HG02610 (cell line): ENCODE results near the gene UBE2O.

Experiments
- ATAC-seq: cut with Tn5 transposase; IDR thresholded peaks from one replicate; pipeline ENCODE4 v1.9.1; 2021; ENCODE audit warnings: mild to moderate bottlenecking, moderate library complexity; ENCODE audit not compliant: unreplicated experiment

Gene UBE2O

GRCh38 chr17:76420356-76421043, 32.5 kb downstream of the UBE2O start:
- no peak for ATAC-seq

GRCh38 chr17:76419576-76420260, 33.2 kb downstream of the UBE2O start:
- no peak for ATAC-seq

GRCh38 chr17:76417499-76418143, 35.3 kb downstream of the UBE2O start:
- no peak for ATAC-seq

- no peak for ATAC-seq
Measured at GRCh38 chr17:76416899-76417298, 36.1 kb downstream of the UBE2O start.

GRCh38 chr17:76416457-76416856, 36.5 kb downstream of the UBE2O start:
- no peak for ATAC-seq

- no peak for ATAC-seq
Measured at GRCh38 chr17:76415786-76416185, 37.2 kb downstream of the UBE2O start.

- no peak for ATAC-seq
Measured at GRCh38 chr17:76414334-76415295, 38.3 kb downstream of the UBE2O start.

GRCh38 chr17:76411247-76411646, 41.7 kb downstream of the UBE2O start:
- ATAC-seq: no peak

- no peak for ATAC-seq
Measured at GRCh38 chr17:76410328-76410965, 42.5 kb downstream of the UBE2O start.

- no peak for ATAC-seq
Measured at GRCh38 chr17:76408037-76408849, 44.7 kb downstream of the UBE2O start.

- no peak for ATAC-seq
Measured at GRCh38 chr17:76407509-76407908, 45.4 kb downstream of the UBE2O start.

- no peak for ATAC-seq
Measured at GRCh38 chr17:76405967-76406647, 46.8 kb downstream of the UBE2O start.

- ATAC-seq: no peak
Measured at GRCh38 chr17:76405607-76405966, 47.4 kb downstream of the UBE2O start.

GRCh38 chr17:76404976-76405563, 47.9 kb downstream of the UBE2O start:
- ATAC-seq: no peak

GRCh38 chr17:76404256-76404655, 48.7 kb downstream of the UBE2O start:
- ATAC-seq: no peak

- no peak for ATAC-seq
Measured at GRCh38 chr17:76402711-76403110, 50.2 kb downstream of the UBE2O start.

- ATAC-seq: no peak
Measured at GRCh38 chr17:76399175-76400172, 53.5 kb downstream of the UBE2O start.
